Measurements from ENCODE around the gene SLC17A8.

DNA sequence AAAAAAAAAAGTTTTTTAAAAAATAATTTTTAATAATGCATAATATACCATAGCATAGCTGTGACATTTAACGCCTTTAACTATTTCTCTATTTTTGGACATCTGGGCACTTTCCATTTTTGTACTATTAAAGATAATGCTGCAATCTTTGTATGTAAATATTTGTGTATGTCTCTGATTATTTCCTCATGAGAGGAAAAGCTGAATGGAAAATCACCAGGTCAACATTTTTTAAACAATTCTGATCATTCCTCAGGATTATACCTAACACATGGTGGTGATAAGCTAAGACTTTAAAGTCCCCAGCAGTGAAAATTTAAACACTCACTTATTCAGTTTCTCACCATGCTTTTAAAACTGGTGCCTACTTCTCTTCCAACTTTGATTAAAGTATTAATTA is 85.5 kb downstream of the SLC17A8 start:
- no peak for TF ChIP-seq EZH2 (IDR thresholded peaks at IDR 0.05; ENCODE audit: borderline replicate concordance, low read depth, low read length, severe bottlenecking)
- TF ChIP-seq POLR2AphosphoS5 (IDR thresholded peaks at IDR 0.05; ENCODE audit: insufficient read depth, low read depth, low read length): no peak
- TF ChIP-seq, protein P1, sequence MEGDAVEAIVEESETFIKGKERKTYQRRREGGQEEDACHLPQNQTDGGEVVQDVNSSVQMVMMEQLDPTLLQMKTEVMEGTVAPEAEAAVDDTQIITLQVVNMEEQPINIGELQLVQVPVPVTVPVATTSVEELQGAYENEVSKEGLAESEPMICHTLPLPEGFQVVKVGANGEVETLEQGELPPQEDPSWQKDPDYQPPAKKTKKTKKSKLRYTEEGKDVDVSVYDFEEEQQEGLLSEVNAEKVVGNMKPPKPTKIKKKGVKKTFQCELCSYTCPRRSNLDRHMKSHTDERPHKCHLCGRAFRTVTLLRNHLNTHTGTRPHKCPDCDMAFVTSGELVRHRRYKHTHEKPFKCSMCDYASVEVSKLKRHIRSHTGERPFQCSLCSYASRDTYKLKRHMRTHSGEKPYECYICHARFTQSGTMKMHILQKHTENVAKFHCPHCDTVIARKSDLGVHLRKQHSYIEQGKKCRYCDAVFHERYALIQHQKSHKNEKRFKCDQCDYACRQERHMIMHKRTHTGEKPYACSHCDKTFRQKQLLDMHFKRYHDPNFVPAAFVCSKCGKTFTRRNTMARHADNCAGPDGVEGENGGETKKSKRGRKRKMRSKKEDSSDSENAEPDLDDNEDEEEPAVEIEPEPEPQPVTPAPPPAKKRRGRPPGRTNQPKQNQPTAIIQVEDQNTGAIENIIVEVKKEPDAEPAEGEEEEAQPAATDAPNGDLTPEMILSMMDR (IDR thresholded peaks at IDR 0.05; ENCODE audit: extremely low read depth in 1 of 2, insufficient read depth in 1 of 2, low read depth in 1 of 2, low read length in 2 of 2): no peak
- no peak for TF ChIP-seq FOS (IDR thresholded peaks at IDR 0.05; ENCODE audit: borderline replicate concordance, insufficient read depth, low read length)
- TF ChIP-seq POLR2A (IDR thresholded peaks at IDR 0.05; ENCODE audit: low read depth, low read length): no peak

All from endothelial cell of umbilical vein (primary cell).